Upper lobe of right lung (tissue), 1 donor: ENCODE data around the gene HAO1. TPM values are rescaled to one million over a fixed set of nuclear protein-coding genes. Genes with fewer than 3 reads are reported as not detected.

Source experiments
- ATAC-seq: fragments of 200-7000 bp; cut with Tn5 transposase; one replicate; pipeline ENCODE4 v1.9.1; 2020; ENCODE audit warnings: mild to moderate bottlenecking, moderate library complexity
- DNase-seq: peaks from one replicate; pipeline ENCODE4 v3.0.0-alpha.2; 2020
- H3K27ac ChIP-seq: fragments of 200-600 bp; one replicate; pipeline ENCODE4 v1.8.0; 2022
- H3K27me3 ChIP-seq: fragments of 200-600 bp; one replicate; pipeline ENCODE4 v1.8.0; 2022; ENCODE audit warnings: mild to moderate bottlenecking
- H3K36me3 ChIP-seq: fragments of 200-600 bp; one replicate; pipeline ENCODE4 v1.8.0; 2022
- H3K4me1 ChIP-seq: fragments of 200-600 bp; one replicate; pipeline ENCODE4 v1.8.0; 2022
- H3K4me3 ChIP-seq: fragments of 200-600 bp; one replicate; pipeline ENCODE4 v1.8.0; 2022; ENCODE audit warnings: mild to moderate bottlenecking
- H3K9me3 ChIP-seq: fragments of 200-600 bp; one replicate; pipeline ENCODE4 v1.8.0; 2022
- CTCF ChIP-seq: fragments of 200-600 bp; IDR thresholded peaks from one replicate; pipeline ENCODE4 v1.8.0; 2022; ENCODE audit warnings: antibody characterized with exemption
- intact Hi-C: fragments of 100-400 bp; cut with DNase I; formaldehyde crosslinking; loops from one replicate; pipeline ENCODE4 v1.11.0; 2022
- total RNA-seq: library from RNA; stranded (reverse); fragmentation: NEBNext Ultra II Directional; extraction: Animal tissue kit (Norgen Biotek cat#: 25700); gene quantifications from one replicate; pipeline ENCODE4 v1.2.1, GENCODE V29; 2021
- donor health status: DM: no; HTN: yes; CAD: no; lungs with severe emphysema.

Gene HAO1
- total RNA-seq, 1 donor from 2014 or later = not detected

GRCh38 chr20:7926323-7926722 lies 13.9 kb downstream of the HAO1 start:
- no peaks in the 10 kb centered on the region for H3K36me3 ChIP-seq
- H3K4me1 ChIP-seq = no peaks in the 10 kb centered on the region
- no peaks in the 10 kb centered on the region for H3K9me3 ChIP-seq
- intact Hi-C loops = no loop called here
- no peak overlapping the region for H3K27ac ChIP-seq
- ATAC-seq = no peak
- H3K4me3 ChIP-seq = no peak overlapping the region
- H3K27me3 ChIP-seq = no peaks in the 10 kb centered on the region
- TF ChIP-seq CTCF = no peak
- DNase-seq = no peak

- no peak for TF ChIP-seq CTCF
Observed at GRCh38 chr20:7924692-7925091, 15.6 kb downstream of the HAO1 start.

GRCh38 chr20:7916648-7917047 lies 23.6 kb downstream of the HAO1 start:
- Histone ChIP-seq H3K36me3 (no peaks in the 10 kb centered on the region), H3K27me3 (no peaks in the 10 kb centered on the region), H3K9me3 (no peaks in the 10 kb centered on the region), H3K4me3 (no peak overlapping the region), H3K27ac (no peak overlapping the region), H3K4me1 (no peaks in the 10 kb centered on the region)
- ATAC-seq = no peak
- TF ChIP-seq CTCF = no peak
- intact Hi-C loops = no loop called here
- no peak for DNase-seq

More at GRCh38 chr20:7924692-7925091, 15.6 kb downstream of the HAO1 start:
- H3K4me1 ChIP-seq = no peaks in the 10 kb centered on the region
- no peak overlapping the region for H3K27ac ChIP-seq
- ATAC-seq (peak; percentile 41), DNase-seq (no peak)
- intact Hi-C loops = no loop called here
- H3K27me3 ChIP-seq = no peaks in the 10 kb centered on the region
- H3K4me3 ChIP-seq = no peak overlapping the region
- no peaks in the 10 kb centered on the region for H3K36me3 ChIP-seq
- H3K9me3 ChIP-seq = no peaks in the 10 kb centered on the region

- Histone ChIP-seq H3K4me1 (no peaks in the 10 kb centered on the region), H3K9me3 (no peaks in the 10 kb centered on the region), H3K27ac (no peak overlapping the region), H3K36me3 (no peaks in the 10 kb centered on the region), H3K4me3 (no peak overlapping the region), H3K27me3 (no peaks in the 10 kb centered on the region)
- TF ChIP-seq CTCF = no peak
- DNase-seq (no peak), ATAC-seq (no peak)
- intact Hi-C loops = no loop called here
Observed at GRCh38 chr20:7912551-7912950, 27.7 kb downstream of the HAO1 start.

- no peak for DNase-seq
- H3K27me3 ChIP-seq = no peaks in the 10 kb centered on the region
- no peaks in the 10 kb centered on the region for H3K9me3 ChIP-seq
- H3K4me3 ChIP-seq = no peak overlapping the region
- no peak for TF ChIP-seq CTCF
- no peak for ATAC-seq
- no peak overlapping the region for H3K27ac ChIP-seq
- no peaks in the 10 kb centered on the region for H3K4me1 ChIP-seq
- no peaks in the 10 kb centered on the region for H3K36me3 ChIP-seq
- intact Hi-C loops = no loop called here
Observed at GRCh38 chr20:7911586-7912330, 28.5 kb downstream of the HAO1 start.

- DNase-seq (no peak), ATAC-seq (no peak)
- Histone ChIP-seq H3K4me1 (no peaks in the 10 kb centered on the region), H3K36me3 (no peaks in the 10 kb centered on the region), H3K27ac (no peak overlapping the region), H3K9me3 (no peaks in the 10 kb centered on the region), H3K27me3 (no peaks in the 10 kb centered on the region), H3K4me3 (no peak overlapping the region)
- no peak for TF ChIP-seq CTCF
- intact Hi-C loops = no loop called here
Observed at GRCh38 chr20:7908905-7909304, 31.4 kb downstream of the HAO1 start.
